IPS-20b (cell line): ENCODE data around the gene ZC3H4.

Source experiments
- H3K27ac ChIP-seq: one replicate; pipeline ENCODE4 v1.5.1; 2013; ENCODE audit warnings: low read length
- H3K27me3 ChIP-seq: 2 replicates; pipeline ENCODE4 v1.6.1; 2013; ENCODE audit warnings: mild to moderate bottlenecking, low read length, inconsistent platforms; ENCODE audit not compliant: insufficient read depth
- H3K36me3 ChIP-seq: 2 replicates; pipeline ENCODE4 v1.6.1; 2013; ENCODE audit warnings: low read depth, mild to moderate bottlenecking, inconsistent platforms, low read length, moderate library complexity; ENCODE audit not compliant: insufficient read depth
- H3K4me1 ChIP-seq: 2 replicates; pipeline ENCODE4 v1.6.1; 2013; ENCODE audit warnings: mild to moderate bottlenecking, control low read depth, inconsistent platforms, low read length, moderate library complexity; ENCODE audit not compliant: insufficient read depth
- H3K4me3 ChIP-seq: 2 replicates; pipeline ENCODE4 v1.5.1; 2013; ENCODE audit warnings: mild to moderate bottlenecking, low read length, inconsistent platforms
- H3K9ac ChIP-seq: 2 replicates; pipeline ENCODE4 v1.6.1; 2013; ENCODE audit warnings: low read depth, mild to moderate bottlenecking, inconsistent platforms, low read length, moderate library complexity
- H3K9me3 ChIP-seq: 2 replicates; pipeline ENCODE4 v1.6.1; 2013; ENCODE audit warnings: mild to moderate bottlenecking, low read depth, low read length, inconsistent platforms; ENCODE audit not compliant: insufficient read depth

Gene ZC3H4

GRCh38 chr19:47021536-47022139 lies 91.9 kb downstream of the ZC3H4 start:
- peaks cover 4% of the 10 kb centered on the region; the same call in 1 of the 2 replicates for H3K4me1 ChIP-seq
- H3K36me3 ChIP-seq = no peaks in the 10 kb centered on the region
- no peak overlapping the region for H3K9ac ChIP-seq
- peaks cover 83% of the 10 kb centered on the region for H3K27me3 ChIP-seq
- no peak overlapping the region for H3K27ac ChIP-seq
- peak overlapping the region; percentile 51; the same call in 1 of the 2 replicates for H3K4me3 ChIP-seq
- no peaks in the 10 kb centered on the region for H3K9me3 ChIP-seq

- Histone ChIP-seq H3K4me3 (peak overlapping the region; percentile 51; the same call in 1 of the 2 replicates), H3K9ac (no peak overlapping the region), H3K27me3 (peaks cover 80% of the 10 kb centered on the region), H3K4me1 (peaks cover 4% of the 10 kb centered on the region; the same call in 1 of the 2 replicates), H3K27ac (no peak overlapping the region), H3K9me3 (no peaks in the 10 kb centered on the region), H3K36me3 (no peaks in the 10 kb centered on the region)
Measured at GRCh38 chr19:47020992-47021496, 92.5 kb downstream of the ZC3H4 start.

- H3K4me3 ChIP-seq = peak overlapping the region; percentile 62; the same call in 1 of the 2 replicates
- peaks cover 73% of the 10 kb centered on the region for H3K27me3 ChIP-seq
- no peak overlapping the region for H3K9ac ChIP-seq
- no peaks in the 10 kb centered on the region for H3K36me3 ChIP-seq
- no peak overlapping the region for H3K27ac ChIP-seq
- H3K4me1 ChIP-seq = peaks cover 4% of the 10 kb centered on the region; the same call in 1 of the 2 replicates
- no peaks in the 10 kb centered on the region for H3K9me3 ChIP-seq
Measured at GRCh38 chr19:47020132-47020805, 93.3 kb downstream of the ZC3H4 start.

- Histone ChIP-seq H3K36me3 (no peaks in the 10 kb centered on the region), H3K9ac (no peak within 1 kb of the TSS), H3K27ac (no peak within 1 kb of the TSS), H3K4me1 (peaks cover 4% of the 10 kb centered on the region; the same call in 1 of the 2 replicates), H3K9me3 (no peaks in the 10 kb centered on the region), H3K27me3 (peaks cover 66% of the 10 kb centered on the region), H3K4me3 (peak within 1 kb of the TSS; percentile 62)
Measured at GRCh38 chr19:47019431-47020041, 94.0 kb downstream of the ZC3H4 start, which contains the start of gene NPAS1. NPAS1 (plus strand) TSS chr19:47019837; CDS start chr19:47021048, 1,211 bp downstream.

GRCh38 chr19:47018923-47019322 lies 94.7 kb downstream of the ZC3H4 start:
- H3K27ac ChIP-seq = no peak overlapping the region
- peaks cover 4% of the 10 kb centered on the region; the same call in 1 of the 2 replicates for H3K4me1 ChIP-seq
- H3K27me3 ChIP-seq = peaks cover 60% of the 10 kb centered on the region
- H3K9ac ChIP-seq = no peak overlapping the region
- H3K9me3 ChIP-seq = no peaks in the 10 kb centered on the region
- peak overlapping the region; percentile 62 for H3K4me3 ChIP-seq
- no peaks in the 10 kb centered on the region for H3K36me3 ChIP-seq
